ENCODE results near the gene MPIG6B. TPM values are rescaled to one million over a fixed set of nuclear protein-coding genes. Genes with fewer than 3 reads are reported as not detected.

MPIG6B gene
- polyA plus RNA-seq, 1 donor (not counting 4 experiments of a cell fraction or from before 2014, with no cell fraction given) = 0.10 TPM

DNA sequence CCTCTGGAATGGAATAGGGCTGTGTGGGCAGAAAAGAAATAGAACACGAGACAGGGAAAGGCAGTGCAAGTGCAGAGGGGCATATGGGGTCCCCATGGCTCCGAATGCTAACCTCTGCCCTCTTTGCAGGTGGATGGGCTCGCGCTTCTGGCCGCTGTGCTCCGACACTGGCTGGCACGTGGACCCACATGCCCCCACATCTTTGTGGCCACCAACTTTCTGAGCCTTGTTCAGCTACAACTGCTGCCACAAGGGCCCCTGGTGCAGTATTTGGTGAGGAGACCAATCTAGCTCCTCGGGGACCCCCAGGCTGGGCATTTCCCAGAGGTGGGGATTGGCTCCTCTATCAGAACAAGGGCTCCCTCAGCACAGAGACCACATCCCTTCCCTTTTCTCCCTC lies 38.2 kb downstream of the MPIG6B start:
- no peak overlapping the region for H3K9ac ChIP-seq (ENCODE audit: control insufficient read depth, extremely low read depth, insufficient read depth, low read length)
- H3K79me2 ChIP-seq (ENCODE audit: control insufficient read depth, insufficient read depth, low read length) = no peaks in the 10 kb centered on the region
- DNase-seq (ENCODE audit: low read depth, low spot score) = no peak
- H3K9me1 ChIP-seq (ENCODE audit: control insufficient read depth, extremely low read depth, insufficient read depth, low read length) = no peaks in the 10 kb centered on the region
- H2AFZ ChIP-seq (ENCODE audit: control insufficient read depth, low read length) = no peak overlapping the region
- H3K4me1 ChIP-seq (ENCODE audit: control insufficient read depth, extremely low read depth, insufficient read depth, low read length) = peaks cover 5% of the 10 kb centered on the region
- H3K4me3 ChIP-seq (ENCODE audit: control insufficient read depth in 2 of 3, extremely low read depth in 1 of 3, insufficient read depth in 2 of 3, low read depth in 1 of 3, low read length in 3 of 3) = no peak overlapping the region
- H3K36me3 ChIP-seq (ENCODE audit: control insufficient read depth in 2 of 2, extremely low read depth in 1 of 2, insufficient read depth in 2 of 2, low read length in 2 of 2) = peaks cover 6 to 13% of the 10 kb centered on the region in 2 experiments
- TF ChIP-seq EZH2 (IDR thresholded peaks at IDR 0.05; ENCODE audit: low read length) = no peak
- no peak overlapping the region for H3K4me2 ChIP-seq (ENCODE audit: control insufficient read depth, extremely low read depth, insufficient read depth, low read depth, low read length)
- H3K27ac ChIP-seq (ENCODE audit: control insufficient read depth, insufficient read depth, low read length) = no peak overlapping the region
- no peaks in the 10 kb centered on the region for H3K9me3 ChIP-seq (ENCODE audit: control insufficient read depth, low read depth, low read length)
- dilution Hi-C loops (cut with MboI; ENCODE audit: extremely low pct_ligation_motif_present, low sequenced_read_pairs) = no loop called here
- H4K20me1 ChIP-seq (ENCODE audit: control insufficient read depth, extremely low read depth, insufficient read depth, low read length) = no peaks in the 10 kb centered on the region
- H3K27me3 ChIP-seq (ENCODE audit: control insufficient read depth, extremely low read depth, insufficient read depth, low read length) = no peaks in the 10 kb centered on the region
- FAIRE-seq = no peak

DNA sequence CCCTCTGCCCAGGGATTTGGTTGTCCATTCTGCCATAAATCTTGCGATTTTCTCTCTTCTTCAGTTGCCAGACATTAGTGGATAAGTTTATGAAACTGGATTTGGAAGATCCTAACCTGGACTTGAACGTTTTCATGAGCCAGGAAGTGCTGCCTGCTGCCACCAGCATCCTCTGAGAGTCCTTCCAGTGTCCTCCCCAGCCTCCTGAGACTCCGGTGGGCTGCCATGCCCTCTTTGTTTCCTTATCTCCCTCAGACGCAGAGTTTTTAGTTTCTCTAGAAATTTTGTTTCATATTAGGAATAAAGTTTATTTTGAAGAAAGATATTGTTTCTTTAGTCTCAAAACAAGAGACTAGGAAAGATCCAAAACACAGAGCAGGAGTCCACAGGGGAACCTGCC lies 39.2 kb downstream of the MPIG6B start, which contains the start of gene SAPCD1:
SAPCD1 (plus strand) TSS at position 301 of the 400 bp plus-strand sequence. CDS start 399 bp downstream, outside the sequence.
- Histone ChIP-seq H3K9me1 (ENCODE audit: control insufficient read depth, extremely low read depth, insufficient read depth, low read length) (no peaks in the 10 kb centered on the region), H3K9me3 (ENCODE audit: control insufficient read depth, low read depth, low read length) (no peaks in the 10 kb centered on the region), H3K79me2 (ENCODE audit: control insufficient read depth, insufficient read depth, low read length) (no peaks in the 10 kb centered on the region), H3K9ac (ENCODE audit: control insufficient read depth, extremely low read depth, insufficient read depth, low read length) (no peak within 1 kb of the TSS), H2AFZ (ENCODE audit: control insufficient read depth, low read length) (no peak within 1 kb of the TSS), H3K27ac (ENCODE audit: control insufficient read depth, insufficient read depth, low read length) (no peak within 1 kb of the TSS), H3K4me3 (ENCODE audit: control insufficient read depth in 2 of 3, extremely low read depth in 1 of 3, insufficient read depth in 2 of 3, low read depth in 1 of 3, low read length in 3 of 3) (no peak within 1 kb of the TSS), H3K4me1 (ENCODE audit: control insufficient read depth, extremely low read depth, insufficient read depth, low read length) (peaks cover 5% of the 10 kb centered on the region), H3K36me3 (ENCODE audit: control insufficient read depth in 2 of 2, extremely low read depth in 1 of 2, insufficient read depth in 2 of 2, low read length in 2 of 2) (peaks cover 6 to 13% of the 10 kb centered on the region in 2 experiments), H4K20me1 (ENCODE audit: control insufficient read depth, extremely low read depth, insufficient read depth, low read length) (no peaks in the 10 kb centered on the region), H3K4me2 (ENCODE audit: control insufficient read depth, extremely low read depth, insufficient read depth, low read depth, low read length) (no peak within 1 kb of the TSS), H3K27me3 (ENCODE audit: control insufficient read depth, extremely low read depth, insufficient read depth, low read length) (no peaks in the 10 kb centered on the region)
- no peak for TF ChIP-seq EZH2 (IDR thresholded peaks at IDR 0.05; ENCODE audit: low read length)
- TF ChIP-seq, protein P1, sequence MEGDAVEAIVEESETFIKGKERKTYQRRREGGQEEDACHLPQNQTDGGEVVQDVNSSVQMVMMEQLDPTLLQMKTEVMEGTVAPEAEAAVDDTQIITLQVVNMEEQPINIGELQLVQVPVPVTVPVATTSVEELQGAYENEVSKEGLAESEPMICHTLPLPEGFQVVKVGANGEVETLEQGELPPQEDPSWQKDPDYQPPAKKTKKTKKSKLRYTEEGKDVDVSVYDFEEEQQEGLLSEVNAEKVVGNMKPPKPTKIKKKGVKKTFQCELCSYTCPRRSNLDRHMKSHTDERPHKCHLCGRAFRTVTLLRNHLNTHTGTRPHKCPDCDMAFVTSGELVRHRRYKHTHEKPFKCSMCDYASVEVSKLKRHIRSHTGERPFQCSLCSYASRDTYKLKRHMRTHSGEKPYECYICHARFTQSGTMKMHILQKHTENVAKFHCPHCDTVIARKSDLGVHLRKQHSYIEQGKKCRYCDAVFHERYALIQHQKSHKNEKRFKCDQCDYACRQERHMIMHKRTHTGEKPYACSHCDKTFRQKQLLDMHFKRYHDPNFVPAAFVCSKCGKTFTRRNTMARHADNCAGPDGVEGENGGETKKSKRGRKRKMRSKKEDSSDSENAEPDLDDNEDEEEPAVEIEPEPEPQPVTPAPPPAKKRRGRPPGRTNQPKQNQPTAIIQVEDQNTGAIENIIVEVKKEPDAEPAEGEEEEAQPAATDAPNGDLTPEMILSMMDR (optimal IDR thresholded peaks at IDR 0.05 in 1 of 3, IDR thresholded peaks at IDR 0.05 in 1 of 3, conservative IDR thresholded peaks at IDR 0.05 in 1 of 3; ENCODE audit: extremely low read depth in 1 of 3, insufficient read depth in 2 of 3, low read length in 3 of 3) = no peak
- dilution Hi-C loops (cut with MboI; ENCODE audit: extremely low pct_ligation_motif_present, low sequenced_read_pairs) = no loop called here
- FAIRE-seq (no peak), DNase-seq (ENCODE audit: low read depth, low spot score) (no peak)

All from keratinocyte (primary cell).